CD4-positive, alpha-beta T cell treated with Interleukin-1 beta for 1 hour (primary cell): ENCODE results near the gene SAXO2.
"Not testable (repeated sequence)": the region's sequence is repeated elsewhere in the genome, so short reads cannot be mapped to it uniquely, and the experiment has no call there.

Experiments
- DNase-seq, 2 donors: peaks; one replicate each; pipeline ENCODE4 v3.0.0-alpha.2; 2020 to 2022

The SAXO2 gene

GRCh38 chr15:82315519-82316246, 53.1 kb downstream of the SAXO2 start:
- no peak for DNase-seq

- DNase-seq = not testable (repeated sequence)
These were observed 53.9 kb downstream of the SAXO2 start for GRCh38 chr15:82316247-82317090.

DNA sequence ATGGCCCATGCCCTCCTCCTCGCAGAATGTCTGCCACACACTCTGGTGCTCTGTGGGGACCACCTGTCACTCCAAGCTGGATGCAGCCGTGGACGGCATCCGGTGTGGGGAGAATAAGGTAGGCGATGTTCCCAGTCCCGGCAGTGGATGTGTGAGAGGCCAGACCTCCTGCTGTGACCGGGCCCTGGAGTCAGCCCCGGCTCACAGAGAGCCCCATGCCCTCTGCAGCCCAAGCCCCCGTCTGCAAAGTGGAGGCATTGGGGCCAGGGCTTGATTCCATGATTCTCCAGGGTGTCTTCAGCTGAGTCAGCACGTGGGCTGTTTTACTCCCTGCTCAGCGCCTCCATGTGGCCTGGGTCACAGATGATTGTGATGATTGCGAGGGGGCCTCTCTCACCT, 54.5 kb downstream of the SAXO2 start:
- no peak for DNase-seq

DNA sequence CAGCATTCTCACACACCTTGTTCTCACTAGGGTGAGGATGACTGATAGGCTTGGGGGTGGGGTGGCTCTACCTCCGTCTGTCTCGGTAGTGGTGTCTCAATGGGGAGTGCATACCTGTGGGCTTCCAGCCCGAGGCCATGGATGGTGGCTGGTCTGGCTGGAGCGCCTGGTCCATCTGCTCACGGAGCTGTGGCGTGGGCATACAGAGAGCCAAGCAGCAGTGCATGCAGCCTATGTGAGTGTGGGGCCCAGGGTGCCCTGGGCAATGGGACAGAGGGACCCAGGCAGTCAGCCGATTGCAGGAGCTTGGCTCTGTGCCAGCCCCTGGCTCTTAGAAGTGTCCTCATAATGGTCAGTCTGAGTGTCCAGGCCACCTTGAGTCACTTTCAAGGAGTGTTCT, 54.9 kb downstream of the SAXO2 start:
- not testable (repeated sequence) for DNase-seq

DNA sequence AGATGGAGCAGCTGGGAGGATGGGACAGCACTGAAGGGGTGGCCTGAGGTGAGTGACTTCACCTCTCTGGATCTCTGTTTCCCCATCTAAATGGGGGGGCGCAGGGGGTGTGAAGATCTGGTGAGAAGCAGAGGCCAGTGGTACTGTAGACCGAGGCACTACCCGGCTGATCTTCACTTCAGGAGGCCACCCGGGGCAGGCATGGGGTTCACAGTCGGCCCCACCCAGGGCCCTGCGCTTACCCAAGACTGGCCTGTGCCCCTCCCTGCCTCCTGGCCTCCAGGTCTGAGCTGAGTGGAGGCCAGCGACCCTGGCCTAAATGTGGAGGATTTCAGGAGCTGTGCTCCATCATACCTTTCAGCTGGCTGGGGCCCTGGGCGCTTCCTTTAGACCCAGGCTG, 55.7 kb downstream of the SAXO2 start:
- DNase-seq = not testable (repeated sequence)

DNA sequence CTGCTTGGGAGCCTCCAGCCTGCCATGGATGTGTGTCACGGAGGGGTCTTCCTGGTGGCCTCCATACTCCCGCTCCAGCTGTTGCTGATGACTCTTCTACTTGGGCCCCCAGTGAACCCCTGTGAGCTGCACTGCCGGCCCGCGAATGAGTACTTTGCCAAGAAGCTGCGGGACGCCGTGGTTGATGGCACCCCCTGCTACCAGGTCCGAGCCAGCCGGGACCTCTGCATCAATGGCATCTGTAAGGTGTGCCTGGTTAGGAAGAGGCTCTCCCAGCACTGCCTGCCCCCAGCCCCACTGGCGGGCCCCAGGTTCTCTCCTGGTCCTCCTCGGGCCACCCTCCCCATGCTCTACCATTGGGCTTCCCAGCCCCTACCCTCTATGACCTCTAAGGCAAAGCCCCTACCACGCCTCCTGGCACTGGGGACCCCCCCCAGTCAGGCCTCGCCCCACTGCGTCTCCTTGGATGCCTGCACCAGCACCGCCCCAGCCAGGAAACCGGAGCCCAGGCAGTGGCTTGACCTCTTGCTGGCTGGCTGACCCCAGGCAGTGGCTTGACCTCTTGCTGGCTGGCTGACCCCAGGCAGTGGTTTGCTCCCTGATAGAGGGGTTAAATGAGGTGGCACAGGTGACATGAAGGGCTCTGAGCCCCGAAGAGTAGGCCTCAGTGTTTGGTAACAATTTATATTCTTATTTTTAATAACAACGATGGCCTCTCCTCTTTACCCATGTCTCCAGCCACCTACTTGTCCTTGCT, 57.1 kb downstream of the SAXO2 start:
- not testable (repeated sequence) for DNase-seq

- DNase-seq = not testable (repeated sequence)
These were observed 58.2 kb downstream of the SAXO2 start for GRCh38 chr15:82320861-82321260.

- not testable (repeated sequence) for DNase-seq
These were observed 59.9 kb downstream of the SAXO2 start for GRCh38 chr15:82322488-82322887.

GRCh38 chr15:82324831-82325230, 62.2 kb downstream of the SAXO2 start:
- not testable (repeated sequence) for DNase-seq

DNA sequence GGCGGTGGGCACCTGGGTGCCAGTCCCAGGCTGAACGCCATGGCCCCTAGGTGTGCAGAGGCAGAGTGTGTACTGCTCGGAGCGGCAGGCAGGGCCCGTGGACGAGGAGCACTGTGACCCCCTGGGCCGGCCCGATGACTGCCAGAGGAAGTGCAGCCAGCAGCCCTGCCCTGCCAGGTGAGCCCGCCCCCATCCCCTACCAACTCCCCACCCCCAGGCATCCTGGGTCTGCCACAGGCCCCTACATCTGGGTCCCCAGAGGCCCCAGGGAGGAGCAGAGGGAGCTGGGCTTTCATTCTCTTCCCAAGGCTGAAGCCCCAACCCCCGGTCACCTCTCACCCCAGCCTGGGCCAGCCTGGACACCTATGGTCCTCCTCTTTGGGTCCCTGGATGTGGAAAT, 63.0 kb downstream of the SAXO2 start:
- not testable (repeated sequence) for DNase-seq

GRCh38 chr15:82326896-82327295, 64.3 kb downstream of the SAXO2 start:
- DNase-seq = not testable (repeated sequence)

GRCh38 chr15:82327372-82327771, 64.8 kb downstream of the SAXO2 start:
- not testable (repeated sequence) for DNase-seq

DNA sequence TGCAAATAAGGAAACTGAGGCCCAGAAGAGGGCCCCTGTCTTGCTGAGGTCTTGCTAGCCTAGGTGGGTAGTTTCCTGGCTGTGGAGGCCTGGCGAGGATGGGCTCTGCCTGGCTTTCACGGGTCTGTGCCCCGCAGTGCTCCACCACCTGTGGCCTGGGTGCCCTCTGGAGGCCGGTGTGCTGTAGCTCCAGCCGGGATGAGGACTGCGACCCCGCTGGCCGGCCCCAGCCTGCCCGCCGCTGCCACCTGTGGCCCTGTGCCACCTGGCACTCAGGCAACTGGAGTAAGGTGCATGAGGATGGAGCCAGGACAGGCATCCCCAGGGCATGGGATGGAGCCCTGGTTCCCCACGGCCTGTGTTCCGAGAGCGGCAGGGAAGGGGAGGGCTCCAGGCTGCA, 66.4 kb downstream of the SAXO2 start:
- not testable (repeated sequence) for DNase-seq

GRCh38 chr15:82330921-82331320, 68.3 kb downstream of the SAXO2 start:
- not testable (repeated sequence) for DNase-seq

- peak in 1 of 2 donors; percentile 2 for DNase-seq
These were observed 69.1 kb downstream of the SAXO2 start for GRCh38 chr15:82331576-82332304.

- DNase-seq = not testable (repeated sequence)
These were observed 70.3 kb downstream of the SAXO2 start for GRCh38 chr15:82332711-82333602.

- DNase-seq = not testable (repeated sequence)
These were observed 71.3 kb downstream of the SAXO2 start for GRCh38 chr15:82333603-82334553.
